Measurements from ENCODE around the gene WDR89. TPM values are rescaled to one million over a fixed set of nuclear protein-coding genes. Genes with fewer than 3 reads are reported as not detected.

Gene WDR89
- total and polyA plus RNA-seq, 9 of the 15 experiments (the other 6 are each of a cell fraction or from before 2014, with no cell fraction given): 9.3 to 25.6 (median 16.2) TPM

DNA sequence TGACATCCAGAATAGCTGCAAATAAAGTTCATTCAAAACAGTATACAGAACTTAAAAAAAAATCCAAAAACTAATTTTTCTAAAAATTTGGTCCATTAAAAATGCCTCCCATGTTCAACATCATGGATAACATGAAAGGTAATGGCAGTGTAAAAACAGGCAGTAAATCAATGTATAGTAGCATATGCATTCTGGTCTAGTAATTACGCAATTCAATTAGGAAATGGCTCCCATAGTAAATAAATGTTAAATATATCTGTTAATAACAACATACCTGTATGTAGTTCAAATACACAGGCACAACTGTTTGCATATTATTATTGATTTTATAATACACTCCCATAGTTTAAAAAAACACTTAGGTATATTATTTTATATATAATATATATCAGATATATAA is 43.7 kb upstream of the WDR89 start:
- ChIA-PET POLR2A (no interaction called here), CTCF (ENCODE audit: low intra/inter-chr PET ratio) (no interaction called here)
- H3K4me3 ChIP-seq: no peak overlapping the region
- H3K27me3 ChIP-seq (ENCODE audit: control insufficient read depth in 2 of 2, insufficient read depth in 2 of 2, low read length in 2 of 2): no peaks in the 10 kb centered on the region
- H3K9ac ChIP-seq (ENCODE audit: insufficient read depth in 1 of 2, low read depth in 2 of 2, low read length in 2 of 2): no peak overlapping the region
- in situ Hi-C loops (cut with MboI) (no loop called here), intact Hi-C loops (cut with micrococcal nuclease) (no loop called here)
- H3K27ac ChIP-seq (ENCODE audit: extremely low read depth, low read depth, low read length): no peak overlapping the region
- no peak overlapping the region for H2AFZ ChIP-seq (ENCODE audit: low read depth, low read length)
- no TSS peak for BruUV-seq (replicated peaks)
- no peaks in the 10 kb centered on the region for H3K36me3 ChIP-seq (ENCODE audit: control insufficient read depth, insufficient read depth, low read length)
- H3K4me2 ChIP-seq (ENCODE audit: insufficient read depth, low read length): no peak overlapping the region
- FAIRE-seq: no peak
- no peaks in the 10 kb centered on the region for H3K9me3 ChIP-seq (replicated peaks; ENCODE audit: control insufficient read depth, insufficient read depth, low read depth, low read length)
- no peak for ATAC-seq
- no peaks in the 10 kb centered on the region for H3K79me2 ChIP-seq (ENCODE audit: control insufficient read depth, insufficient read depth, low read length)
- H3K4me1 ChIP-seq (replicated peaks in 1 of 2; ENCODE audit: control insufficient read depth in 2 of 2, insufficient read depth in 2 of 2, low read length in 2 of 2): no peaks in the 10 kb centered on the region
- H3K9me1 ChIP-seq (ENCODE audit: control insufficient read depth, insufficient read depth, low read length): no peaks in the 10 kb centered on the region
- 100% methylated on average over 1 of the region's 1 CpG for WGBS (ENCODE audit: insufficient coverage, low coverage, missing lambda C conversion rate)
- H4K20me1 ChIP-seq (replicated peaks; ENCODE audit: control insufficient read depth, insufficient read depth, low read length): no peaks in the 10 kb centered on the region
- DNase-seq (ENCODE audit: extremely low read depth in 1 of 4, low spot score in 3 of 4): no peak
- TF ChIP-seq PHB (CRISPR knock-in tag; IDR thresholded peaks at IDR 0.05) (no peak), TAF1 (IDR thresholded peaks at IDR 0.05; ENCODE audit: control insufficient read depth, extremely low read depth, insufficient read depth, low read length, severe bottlenecking) (no peak), ZNF830 (CRISPR knock-in tag; IDR thresholded peaks at IDR 0.05) (no peak), CREB5 (CRISPR knock-in tag; IDR thresholded peaks at IDR 0.05) (no peak), CLOCK (CRISPR knock-in tag; IDR thresholded peaks at IDR 0.05; ENCODE audit: borderline replicate concordance) (no peak), RBBP5 (IDR thresholded peaks at IDR 0.05; ENCODE audit: borderline replicate concordance, insufficient read depth, low read length, poor library complexity, severe bottlenecking) (no peak), KLF1 (tag; IDR thresholded peaks at IDR 0.05) (no peak), CEBPG (CRISPR knock-in tag; IDR thresholded peaks at IDR 0.05) (no peak), CEBPG (tag; conservative IDR thresholded peaks at IDR 0.05 in 1 of 2, IDR thresholded peaks at IDR 0.05 in 1 of 2) (no peak; a peak in 1 of 4 replicates), ZNF133 (CRISPR knock-in tag; IDR thresholded peaks at IDR 0.05) (no peak), SIRT6 (IDR thresholded peaks at IDR 0.05; ENCODE audit: low read depth, low read length) (no peak), ZNF324 (CRISPR knock-in tag; IDR thresholded peaks at IDR 0.05) (no peak), BHLHE40 (IDR thresholded peaks at IDR 0.05; ENCODE audit: low read length) (no peak), CREB3L1 (IDR thresholded peaks at IDR 0.05; ENCODE audit: borderline replicate concordance, low read depth) (no peak)
- TF ChIP-seq, protein P1, sequence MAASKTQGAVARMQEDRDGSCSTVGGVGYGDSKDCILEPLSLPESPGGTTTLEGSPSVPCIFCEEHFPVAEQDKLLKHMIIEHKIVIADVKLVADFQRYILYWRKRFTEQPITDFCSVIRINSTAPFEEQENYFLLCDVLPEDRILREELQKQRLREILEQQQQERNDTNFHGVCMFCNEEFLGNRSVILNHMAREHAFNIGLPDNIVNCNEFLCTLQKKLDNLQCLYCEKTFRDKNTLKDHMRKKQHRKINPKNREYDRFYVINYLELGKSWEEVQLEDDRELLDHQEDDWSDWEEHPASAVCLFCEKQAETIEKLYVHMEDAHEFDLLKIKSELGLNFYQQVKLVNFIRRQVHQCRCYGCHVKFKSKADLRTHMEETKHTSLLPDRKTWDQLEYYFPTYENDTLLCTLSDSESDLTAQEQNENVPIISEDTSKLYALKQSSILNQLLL (CRISPR knock-in tag; IDR thresholded peaks at IDR 0.05; ENCODE audit: borderline replicate concordance): no peak
